Body of pancreas (tissue), 4 donors: ENCODE results near the gene YY1AP1. TPM values are rescaled to one million over a fixed set of nuclear protein-coding genes. Genes with fewer than 3 reads are reported as not detected.
"Not testable (repeated sequence)": the region's sequence is repeated elsewhere in the genome, so short reads cannot be mapped to it uniquely, and the experiment has no call there.

Experiments used
- ATAC-seq: fragments of 150-250 bp; one replicate; pipeline ENCODE4 v1.9.1; 2016
- DNase-seq, 4 donors: peaks; one replicate each; pipeline ENCODE4 v3.0.0-alpha.2; 2019
- H3K27ac ChIP-seq, 4 donors: fragments of 200-600 bp; sonication (generic); 1 replicate in 3 of 4; 2 replicates in 1 of 4; pipeline versions ENCODE4 v1.5.1 to v1.6.1; 2016 to 2019; ENCODE audit warnings: mild to moderate bottlenecking in 1 of 4, mixed read lengths in 1 of 4, moderate library complexity in 1 of 4
- H3K27me3 ChIP-seq, 2 donors: fragments of 200-600 bp; sonication (generic); one replicate each; pipeline ENCODE4 v1.6.0; 2016; ENCODE audit warnings: mild to moderate bottlenecking in 1 of 2
- H3K36me3 ChIP-seq, 2 donors: fragments of 200-600 bp; sonication (generic); replicated peaks in 1 of 2; 2 replicates each; pipeline ENCODE4 v1.5.1; 2016; ENCODE audit warnings: low read depth in 2 of 2; ENCODE audit not compliant: insufficient read depth in 1 of 2
- H3K4me1 ChIP-seq: fragments of 200-600 bp; sonication (generic); one replicate; pipeline ENCODE4 v1.6.0; 2016
- H3K4me3 ChIP-seq, 2 donors: fragments of 200-600 bp; sonication (generic); 1 replicate in 1 of 2; 2 replicates in 1 of 2; pipeline ENCODE4 v1.5.1; 2016 to 2019
- H3K9me3 ChIP-seq, 3 donors: fragments of 200-600 bp; sonication (generic); 1 replicate in 2 of 3; 2 replicates in 1 of 3; pipeline ENCODE4 v1.5.1; 2016
- POLR2A ChIP-seq, 3 donors: fragments of 450-650 bp; IDR thresholded peaks; one replicate each; pipeline ENCODE4 v1.6.1; 2016; ENCODE audit warnings: antibody characterized with exemption in 3 of 3, mild to moderate bottlenecking in 2 of 3
- WGBS, 2 donors: methylation state at CpG; one replicate each; pipeline ENCODE4 v1.1.5; 2017; 5-methylcytosine and 5-hydroxymethylcytosine counted together
- intact Hi-C: fragments of 100-400 bp; cut with DNase I; formaldehyde crosslinking; loops from one replicate; pipeline ENCODE4 v1.15.1; 2023
- total RNA-seq, 2 donors: library from RNA; depleted of rRNA; stranded (reverse); fragments of >200 nt; gene quantifications; one replicate each; pipeline ENCODE4 v1.1.0, GENCODE V29; 2016
- TF ChIP-seq, protein P1 (sequence below), 7 experiments: fragments of 450-650 bp in 4 of 7; fragments of 200-600 bp in 3 of 7; sonication (generic) in 3 of 7; IDR thresholded peaks; one replicate each; pipeline ENCODE4 v1.5.1; 2016 to 2019; ENCODE audit warnings: antibody characterized with exemption in 7 of 7

YY1AP1 gene
- total RNA-seq, 2 donors from 2014 or later, result 40.5 to 90.6 TPM

- H3K9me3 ChIP-seq, DNase-seq, H3K4me1 ChIP-seq, H3K27me3 ChIP-seq, H3K4me3 ChIP-seq, H3K36me3 ChIP-seq, H3K27ac ChIP-seq, intact Hi-C loops: not testable (repeated sequence)
- peak in 1 of 3 donors; percentile 4 for TF ChIP-seq POLR2A (IDR thresholded peaks at IDR 0.05)
- 0% methylated on average over 5 of the region's 33 CpGs; no CpG with 5 or more reads in 1 of the 2 donors for WGBS, 2 donors
- ATAC-seq, result peak; percentile 38
Observed at GRCh38 chr1:155610257-155610647, 78.3 kb downstream of the YY1AP1 start.

- intact Hi-C loops, result no loop called here
- peak within 1 kb of the TSS; percentile 9 to 81 (median 63) for H3K27ac ChIP-seq
- 7 to 21% methylated on average over 16 to 47 of the region's 47 CpGs for WGBS, 2 donors
- TF ChIP-seq, protein P1, sequence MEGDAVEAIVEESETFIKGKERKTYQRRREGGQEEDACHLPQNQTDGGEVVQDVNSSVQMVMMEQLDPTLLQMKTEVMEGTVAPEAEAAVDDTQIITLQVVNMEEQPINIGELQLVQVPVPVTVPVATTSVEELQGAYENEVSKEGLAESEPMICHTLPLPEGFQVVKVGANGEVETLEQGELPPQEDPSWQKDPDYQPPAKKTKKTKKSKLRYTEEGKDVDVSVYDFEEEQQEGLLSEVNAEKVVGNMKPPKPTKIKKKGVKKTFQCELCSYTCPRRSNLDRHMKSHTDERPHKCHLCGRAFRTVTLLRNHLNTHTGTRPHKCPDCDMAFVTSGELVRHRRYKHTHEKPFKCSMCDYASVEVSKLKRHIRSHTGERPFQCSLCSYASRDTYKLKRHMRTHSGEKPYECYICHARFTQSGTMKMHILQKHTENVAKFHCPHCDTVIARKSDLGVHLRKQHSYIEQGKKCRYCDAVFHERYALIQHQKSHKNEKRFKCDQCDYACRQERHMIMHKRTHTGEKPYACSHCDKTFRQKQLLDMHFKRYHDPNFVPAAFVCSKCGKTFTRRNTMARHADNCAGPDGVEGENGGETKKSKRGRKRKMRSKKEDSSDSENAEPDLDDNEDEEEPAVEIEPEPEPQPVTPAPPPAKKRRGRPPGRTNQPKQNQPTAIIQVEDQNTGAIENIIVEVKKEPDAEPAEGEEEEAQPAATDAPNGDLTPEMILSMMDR (IDR thresholded peaks at IDR 0.05), result peak in 1 of 7 experiments; percentile 28
- peak; percentile 25 to 74 (median 67) for TF ChIP-seq POLR2A (IDR thresholded peaks at IDR 0.05)
- no peaks in the 10 kb centered on the region for H3K9me3 ChIP-seq
- peaks cover 7% of the 10 kb centered on the region for H3K4me1 ChIP-seq
- ATAC-seq (peak; percentile 99), DNase-seq (peak; percentile 96 to 99 (median 98))
- H3K36me3 ChIP-seq, result peaks cover 0 to 5% of the 10 kb centered on the region in 2 donors
- peak within 1 kb of the TSS; percentile 4 to 42 for H3K4me3 ChIP-seq
- no peaks in the 10 kb centered on the region for H3K27me3 ChIP-seq
Observed at GRCh38 chr1:155609515-155610256, 78.9 kb downstream of the YY1AP1 start, which contains the start of gene MSTO1. MSTO1 (plus strand) TSS chr1:155610218; CDS start chr1:155610249, 31 bp downstream.

Other genes with a start within 250 kb of the YY1AP1 start
- gene ASH1L, start 126.0 kb downstream of the YY1AP1 start, total RNA-seq, result 10 to 100 TPM; 34.0 to 51.4 TPM
- gene MSTO1, start 78.6 kb downstream of the YY1AP1 start, total RNA-seq, result 10 to 100 TPM; 19.5 to 50.4 TPM
- 100 to 1,000 TPM in 1 of 2 donors, 10 to 100 TPM in 1; 71.9 to 110 TPM for gene DAP3, start 317 bp upstream of the YY1AP1 start, total RNA-seq
- gene GON4L, start 168.4 kb upstream of the YY1AP1 start, total RNA-seq, result 10 to 100 TPM; 26.7 to 44.4 TPM
- 1 to 10 TPM; 1.3 to 5.4 TPM for gene SYT11, start 170.8 kb upstream of the YY1AP1 start, total RNA-seq
- 10 to 100 TPM in 1 of 2 donors, 1 to 10 TPM in 1; 6.9 to 16.1 TPM for gene RIT1, start 222.6 kb upstream of the YY1AP1 start, total RNA-seq
- 10 to 100 TPM; 32.7 to 40.5 TPM for gene KHDC4, start 245.6 kb upstream of the YY1AP1 start, total RNA-seq